GM19025 (cell line): ENCODE data around the gene ENDOV.

Experiments
- ATAC-seq: cut with Tn5 transposase; IDR thresholded peaks from one replicate; pipeline ENCODE4 v1.9.1; 2021; ENCODE audit warnings: mild to moderate bottlenecking, low read depth, moderate library complexity; ENCODE audit not compliant: unreplicated experiment

ENDOV gene

GRCh38 chr17:80478487-80479245 is 63.7 kb downstream of the ENDOV start:
- ATAC-seq = no peak

- ATAC-seq = no peak
Measured at GRCh38 chr17:80479246-80479566, 64.2 kb downstream of the ENDOV start.

GRCh38 chr17:80480248-80480647 is 65.3 kb downstream of the ENDOV start:
- ATAC-seq = no peak

- ATAC-seq = no peak
Measured at GRCh38 chr17:80481284-80482057, 66.5 kb downstream of the ENDOV start.

- no peak for ATAC-seq
Measured at GRCh38 chr17:80482058-80482318, 67.0 kb downstream of the ENDOV start.

- ATAC-seq = no peak
Measured at GRCh38 chr17:80482555-80483308, 67.8 kb downstream of the ENDOV start.

GRCh38 chr17:80485846-80486245 is 70.9 kb downstream of the ENDOV start:
- no peak for ATAC-seq

- no peak for ATAC-seq
Measured at GRCh38 chr17:80486692-80487091, 71.7 kb downstream of the ENDOV start.

- ATAC-seq = no peak
Measured at GRCh38 chr17:80487511-80487910, 72.5 kb downstream of the ENDOV start.
